ENCODE measurements around the gene SMCO3.

SMCO3 gene

DNA sequence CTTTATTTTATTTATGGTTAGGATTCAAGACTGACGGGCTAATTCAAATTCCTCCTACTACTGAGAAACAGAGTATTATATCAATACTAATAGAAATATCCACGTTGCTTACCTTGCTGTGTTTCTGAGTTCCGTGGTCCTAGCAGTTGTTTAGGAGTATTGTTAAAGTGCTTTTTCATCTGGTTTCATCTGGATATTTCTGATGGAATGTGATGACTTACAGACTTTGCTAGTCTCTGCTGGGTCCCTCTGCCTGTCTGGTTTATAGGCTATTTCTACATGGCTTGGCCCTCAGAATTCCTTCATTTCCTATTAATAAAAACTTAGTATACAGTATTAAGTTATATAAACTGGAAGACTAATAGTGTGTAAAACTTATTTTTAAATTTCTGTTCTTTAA is at the start of gene SMCO3:
Gene SMCO3, minus strand, starts transcription at position 169 of the 400 bp plus-strand sequence. CDS start 7,502 bp downstream, outside the sequence.
- in situ Hi-C loops (cut with MboI; ENCODE audit: low sequenced_read_pairs, unreplicated experiment) = no loop called here
- DNase-seq (ENCODE audit: low spot score) = no peak
- TF ChIP-seq, protein P1, sequence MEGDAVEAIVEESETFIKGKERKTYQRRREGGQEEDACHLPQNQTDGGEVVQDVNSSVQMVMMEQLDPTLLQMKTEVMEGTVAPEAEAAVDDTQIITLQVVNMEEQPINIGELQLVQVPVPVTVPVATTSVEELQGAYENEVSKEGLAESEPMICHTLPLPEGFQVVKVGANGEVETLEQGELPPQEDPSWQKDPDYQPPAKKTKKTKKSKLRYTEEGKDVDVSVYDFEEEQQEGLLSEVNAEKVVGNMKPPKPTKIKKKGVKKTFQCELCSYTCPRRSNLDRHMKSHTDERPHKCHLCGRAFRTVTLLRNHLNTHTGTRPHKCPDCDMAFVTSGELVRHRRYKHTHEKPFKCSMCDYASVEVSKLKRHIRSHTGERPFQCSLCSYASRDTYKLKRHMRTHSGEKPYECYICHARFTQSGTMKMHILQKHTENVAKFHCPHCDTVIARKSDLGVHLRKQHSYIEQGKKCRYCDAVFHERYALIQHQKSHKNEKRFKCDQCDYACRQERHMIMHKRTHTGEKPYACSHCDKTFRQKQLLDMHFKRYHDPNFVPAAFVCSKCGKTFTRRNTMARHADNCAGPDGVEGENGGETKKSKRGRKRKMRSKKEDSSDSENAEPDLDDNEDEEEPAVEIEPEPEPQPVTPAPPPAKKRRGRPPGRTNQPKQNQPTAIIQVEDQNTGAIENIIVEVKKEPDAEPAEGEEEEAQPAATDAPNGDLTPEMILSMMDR (IDR thresholded peaks at IDR 0.05; ENCODE audit: borderline replicate concordance, control extremely low read depth, extremely low read depth, insufficient read depth, missing control alignments) = no peak

- DNase-seq (ENCODE audit: low spot score) = no peak
- in situ Hi-C loops (cut with MboI; ENCODE audit: low sequenced_read_pairs, unreplicated experiment) = no loop called here
- TF ChIP-seq, protein P1 (IDR thresholded peaks at IDR 0.05; ENCODE audit: borderline replicate concordance, control extremely low read depth, extremely low read depth, insufficient read depth, missing control alignments) = no peak
Observed at GRCh38 chr12:14860490-14860889, 46.5 kb upstream of the SMCO3 start.

- in situ Hi-C loops (cut with MboI; ENCODE audit: low sequenced_read_pairs, unreplicated experiment) = no loop called here
- DNase-seq (ENCODE audit: low spot score) = no peak
- TF ChIP-seq, protein P1 (IDR thresholded peaks at IDR 0.05; ENCODE audit: borderline replicate concordance, control extremely low read depth, extremely low read depth, insufficient read depth, missing control alignments) = no peak
Observed at GRCh38 chr12:14858513-14858912, 44.5 kb upstream of the SMCO3 start.

GRCh38 chr12:14854586-14855183 is 40.7 kb upstream of the SMCO3 start:
- in situ Hi-C loops (cut with MboI; ENCODE audit: low sequenced_read_pairs, unreplicated experiment) = no loop called here
- DNase-seq (ENCODE audit: low spot score) = no peak
- TF ChIP-seq, protein P1 (IDR thresholded peaks at IDR 0.05; ENCODE audit: borderline replicate concordance, control extremely low read depth, extremely low read depth, insufficient read depth, missing control alignments) = no peak

GRCh38 chr12:14853961-14854360 is 40.0 kb upstream of the SMCO3 start:
- TF ChIP-seq, protein P1 (IDR thresholded peaks at IDR 0.05; ENCODE audit: borderline replicate concordance, control extremely low read depth, extremely low read depth, insufficient read depth, missing control alignments) = no peak
- no peak for DNase-seq (ENCODE audit: low spot score)
- in situ Hi-C loops (cut with MboI; ENCODE audit: low sequenced_read_pairs, unreplicated experiment) = no loop called here

DNA sequence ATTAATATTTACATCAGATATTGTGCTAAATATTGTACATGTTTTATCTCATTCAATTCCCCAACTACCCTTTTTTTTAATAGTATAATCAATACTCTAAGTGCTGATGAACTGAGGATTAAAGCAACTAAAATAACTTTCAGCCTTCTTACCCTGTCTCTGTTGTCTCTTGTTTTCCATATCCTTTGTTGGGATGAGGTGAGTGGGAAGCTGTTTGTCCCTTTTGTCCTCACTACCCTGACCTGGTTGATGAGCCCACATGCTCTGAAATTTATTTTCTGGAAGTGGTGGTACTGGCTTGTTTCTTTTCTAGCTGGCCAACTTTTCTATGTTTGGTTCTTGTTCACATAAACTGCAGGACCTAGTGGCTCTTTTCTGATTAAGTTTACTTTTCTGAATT is 38.9 kb upstream of the SMCO3 start:
- DNase-seq (ENCODE audit: low spot score) = no peak
- in situ Hi-C loops (cut with MboI; ENCODE audit: low sequenced_read_pairs, unreplicated experiment) = no loop called here
- TF ChIP-seq, protein P1 (IDR thresholded peaks at IDR 0.05; ENCODE audit: borderline replicate concordance, control extremely low read depth, extremely low read depth, insufficient read depth, missing control alignments) = no peak
